HEK293 (cell line): ENCODE results near the gene PFKFB1.
"Not testable (repeated sequence)": the region's sequence is repeated elsewhere in the genome, so short reads cannot be mapped to it uniquely, and the experiment has no call there.

Experiments
- AEBP2 ChIP-seq: fragments of 450-650 bp; formaldehyde crosslinking; IDR thresholded peaks from 2 replicates; pipeline ENCODE4 v1.5.1; 2016; ENCODE audit warnings: missing biosample characterization, missing genetic modification characterization, borderline replicate concordance
- CTCF ChIP-seq: fragments of 450-650 bp; formaldehyde crosslinking; IDR thresholded peaks from 2 replicates; pipeline ENCODE4 v1.5.1; 2016; ENCODE audit warnings: missing biosample characterization, missing genetic modification characterization
- GLI4 ChIP-seq: fragments of 450-650 bp; formaldehyde crosslinking; IDR thresholded peaks from 2 replicates; pipeline ENCODE4 v1.5.1; 2016; ENCODE audit warnings: missing biosample characterization, missing genetic modification characterization
- HOXA7 ChIP-seq: sonication (generic); formaldehyde crosslinking; IDR thresholded peaks from 2 replicates; pipeline ENCODE4 v1.8.1; 2022; ENCODE audit warnings: missing genetic modification reagents, borderline replicate concordance
- OSR2 ChIP-seq: fragments of 450-650 bp; formaldehyde crosslinking; IDR thresholded peaks from 2 replicates; pipeline ENCODE4 v1.5.1; 2016; ENCODE audit warnings: missing biosample characterization, missing genetic modification characterization
- ZNF138 ChIP-seq: fragments of 450-650 bp; formaldehyde crosslinking; IDR thresholded peaks from 2 replicates; pipeline ENCODE4 v1.5.1; 2016; ENCODE audit warnings: missing biosample characterization, missing genetic modification characterization, borderline replicate concordance
- ZNF146 ChIP-seq: fragments of 450-650 bp; formaldehyde crosslinking; IDR thresholded peaks from 2 replicates; pipeline ENCODE4 v1.5.1; 2016; ENCODE audit warnings: missing biosample characterization, missing genetic modification characterization
- ZNF18 ChIP-seq: fragments of 450-650 bp; formaldehyde crosslinking; IDR thresholded peaks from 2 replicates; pipeline ENCODE4 v1.5.1; 2016; ENCODE audit warnings: missing biosample characterization, missing genetic modification characterization
- ZNF239 ChIP-seq: fragments of 450-650 bp; formaldehyde crosslinking; IDR thresholded peaks from 2 replicates; pipeline ENCODE4 v1.5.1; 2016; ENCODE audit warnings: missing biosample characterization, missing genetic modification characterization
- ZNF274 ChIP-seq, 2 experiments: fragments of 200-500 bp in 1 of 2; fragments of 450-650 bp in 1 of 2; sonication (Bioruptor generic) in 1 of 2; formaldehyde crosslinking in 1 of 2; IDR thresholded peaks; 2 replicates each; pipeline versions ENCODE4 v1.5.1 to v1.6.1; 2014 to 2016; ENCODE audit warnings: borderline replicate concordance in 1 of 2, inconsistent platforms in 1 of 2, low read length in 1 of 2, missing biosample characterization in 1 of 2, missing genetic modification characterization in 1 of 2
- ZNF350 ChIP-seq: fragments of 450-650 bp; formaldehyde crosslinking; IDR thresholded peaks from 2 replicates; pipeline ENCODE4 v1.5.0; 2017; ENCODE audit warnings: missing biosample characterization, mild to moderate bottlenecking, missing genetic modification characterization
- ZNF544 ChIP-seq: fragments of 450-650 bp; formaldehyde crosslinking; IDR thresholded peaks from 2 replicates; pipeline ENCODE4 v1.5.0; 2017; ENCODE audit warnings: missing biosample characterization, missing genetic modification characterization
- ZNF785 ChIP-seq: fragments of 450-650 bp; formaldehyde crosslinking; IDR thresholded peaks from 2 replicates; pipeline ENCODE4 v1.5.1; 2016; ENCODE audit warnings: missing biosample characterization, missing genetic modification characterization
- ZXDB ChIP-seq: fragments of 450-650 bp; formaldehyde crosslinking; IDR thresholded peaks from 2 replicates; pipeline ENCODE4 v1.5.1; 2016; ENCODE audit warnings: missing biosample characterization, missing genetic modification characterization

- TF ChIP-seq GLI4 (tag by site-specific recombination); ZNF274 (IDR thresholded peaks at IDR 0.05; ENCODE audit: low read length); ZNF274 (tag by site-specific recombination; IDR thresholded peaks at IDR 0.05; ENCODE audit: borderline replicate concordance); HOXA7; AEBP2 (tag by site-specific recombination); CTCF; ZXDB (tag by site-specific recombination); ZNF239 (tag by site-specific recombination); OSR2 (tag by site-specific recombination); ZNF138; ZNF350 (tag by site-specific recombination); ZNF18 (tag by site-specific recombination); ZNF785 (tag by site-specific recombination); ZNF544 (tag by site-specific recombination): not testable (repeated sequence)
- peak; percentile 72 for TF ChIP-seq ZNF146 (tag by site-specific recombination)
These were observed 10.7 kb downstream of the PFKFB1 start for GRCh38 chrX:54983306-54983705.
